ENCODE results near the gene CUX1.

Gene CUX1

GRCh38 chr7:101804088-101804963 lies 13.1 kb upstream of the CUX1 start:
- no peak overlapping the region for H3K4me3 ChIP-seq (ENCODE audit: low read depth in 1 of 2, low read length in 2 of 2)
- no peaks in the 10 kb centered on the region for H3K9me3 ChIP-seq (ENCODE audit: control insufficient read depth in 1 of 2, low read length in 2 of 2)
- no peaks in the 10 kb centered on the region for H3K36me3 ChIP-seq (ENCODE audit: control insufficient read depth in 1 of 2, insufficient read depth in 2 of 2, low read length in 2 of 2)
- H3K27me3 ChIP-seq (ENCODE audit: low read depth, low read length), result peaks cover 5% of the 10 kb centered on the region
- no peak overlapping the region for H3K27ac ChIP-seq (ENCODE audit: low read length)
- H3K4me1 ChIP-seq (ENCODE audit: control insufficient read depth in 1 of 2, insufficient read depth in 2 of 2, low read length in 2 of 2), result no peaks in the 10 kb centered on the region

GRCh38 chr7:101804967-101805366 lies 12.5 kb upstream of the CUX1 start:
- Histone ChIP-seq H3K27me3 (ENCODE audit: low read depth, low read length) (peaks cover 5% of the 10 kb centered on the region), H3K27ac (ENCODE audit: low read length) (no peak overlapping the region)

GRCh38 chr7:101812595-101812994 lies 4.8 kb upstream of the CUX1 start:
- Histone ChIP-seq H3K27ac (ENCODE audit: low read length) (no peak overlapping the region), H3K27me3 (ENCODE audit: low read depth, low read length) (no peaks in the 10 kb centered on the region), H3K9me3 (ENCODE audit: control insufficient read depth in 1 of 2, low read length in 2 of 2) (no peaks in the 10 kb centered on the region), H3K4me1 (ENCODE audit: control insufficient read depth in 1 of 2, insufficient read depth in 2 of 2, low read length in 2 of 2) (no peaks in the 10 kb centered on the region), H3K4me3 (ENCODE audit: low read depth in 1 of 2, low read length in 2 of 2) (no peak overlapping the region), H3K36me3 (ENCODE audit: control insufficient read depth in 1 of 2, insufficient read depth in 2 of 2, low read length in 2 of 2) (no peaks in the 10 kb centered on the region)

More at GRCh38 chr7:101804967-101805366, 12.5 kb upstream of the CUX1 start:
- no peak overlapping the region for H3K4me3 ChIP-seq (ENCODE audit: low read depth in 1 of 2, low read length in 2 of 2)
- no peaks in the 10 kb centered on the region for H3K4me1 ChIP-seq (ENCODE audit: control insufficient read depth in 1 of 2, insufficient read depth in 2 of 2, low read length in 2 of 2)
- no peaks in the 10 kb centered on the region for H3K36me3 ChIP-seq (ENCODE audit: control insufficient read depth in 1 of 2, insufficient read depth in 2 of 2, low read length in 2 of 2)
- no peaks in the 10 kb centered on the region for H3K9me3 ChIP-seq (ENCODE audit: control insufficient read depth in 1 of 2, low read length in 2 of 2)

- no peaks in the 10 kb centered on the region for H3K36me3 ChIP-seq (ENCODE audit: control insufficient read depth in 1 of 2, insufficient read depth in 2 of 2, low read length in 2 of 2)
- H3K4me3 ChIP-seq (ENCODE audit: low read depth in 1 of 2, low read length in 2 of 2), result peak overlapping the region; percentile 33 to 87
- H3K27me3 ChIP-seq (ENCODE audit: low read depth, low read length), result no peaks in the 10 kb centered on the region
- H3K4me1 ChIP-seq (ENCODE audit: control insufficient read depth in 1 of 2, insufficient read depth in 2 of 2, low read length in 2 of 2), result peaks cover 0 to 8% of the 10 kb centered on the region in 2 donors
- no peaks in the 10 kb centered on the region for H3K9me3 ChIP-seq (ENCODE audit: control insufficient read depth in 1 of 2, low read length in 2 of 2)
- no peak overlapping the region for H3K27ac ChIP-seq (ENCODE audit: low read length)
Measured at GRCh38 chr7:101813402-101814019, 3.9 kb upstream of the CUX1 start.

- no peaks in the 10 kb centered on the region for H3K27me3 ChIP-seq (ENCODE audit: low read depth, low read length)
- peak overlapping the region; percentile 51 for H3K27ac ChIP-seq (ENCODE audit: low read length)
- H3K9me3 ChIP-seq (ENCODE audit: control insufficient read depth in 1 of 2, low read length in 2 of 2), result no peaks in the 10 kb centered on the region
- H3K4me3 ChIP-seq (ENCODE audit: low read depth in 1 of 2, low read length in 2 of 2), result peak overlapping the region; percentile 62 to 87
- peaks cover 0 to 8% of the 10 kb centered on the region in 2 donors for H3K4me1 ChIP-seq (ENCODE audit: control insufficient read depth in 1 of 2, insufficient read depth in 2 of 2, low read length in 2 of 2)
- H3K36me3 ChIP-seq (ENCODE audit: control insufficient read depth in 1 of 2, insufficient read depth in 2 of 2, low read length in 2 of 2), result no peaks in the 10 kb centered on the region
Measured at GRCh38 chr7:101814081-101814990, 3.1 kb upstream of the CUX1 start.

- H3K27me3 ChIP-seq (ENCODE audit: low read depth, low read length), result no peaks in the 10 kb centered on the region
- peak overlapping the region; percentile 51 for H3K27ac ChIP-seq (ENCODE audit: low read length)
- peaks cover 0 to 8% of the 10 kb centered on the region in 2 donors for H3K4me1 ChIP-seq (ENCODE audit: control insufficient read depth in 1 of 2, insufficient read depth in 2 of 2, low read length in 2 of 2)
- peak overlapping the region; percentile 62 to 87 for H3K4me3 ChIP-seq (ENCODE audit: low read depth in 1 of 2, low read length in 2 of 2)
- H3K9me3 ChIP-seq (ENCODE audit: control insufficient read depth in 1 of 2, low read length in 2 of 2), result no peaks in the 10 kb centered on the region
- no peaks in the 10 kb centered on the region for H3K36me3 ChIP-seq (ENCODE audit: control insufficient read depth in 1 of 2, insufficient read depth in 2 of 2, low read length in 2 of 2)
Measured at GRCh38 chr7:101814991-101815825, 2.2 kb upstream of the CUX1 start.

- peaks cover 5 to 8% of the 10 kb centered on the region in 2 donors for H3K4me1 ChIP-seq (ENCODE audit: control insufficient read depth in 1 of 2, insufficient read depth in 2 of 2, low read length in 2 of 2)
- H3K9me3 ChIP-seq (ENCODE audit: control insufficient read depth in 1 of 2, low read length in 2 of 2), result no peaks in the 10 kb centered on the region
Measured at GRCh38 chr7:101815826-101816594, 1.4 kb upstream of the CUX1 start.

GRCh38 chr7:101816595-101817470 lies 593 bp upstream of the CUX1 start:
- no peaks in the 10 kb centered on the region for H3K27me3 ChIP-seq (ENCODE audit: low read depth, low read length)
- no peaks in the 10 kb centered on the region for H3K9me3 ChIP-seq (ENCODE audit: control insufficient read depth in 1 of 2, low read length in 2 of 2)
- H3K4me3 ChIP-seq (ENCODE audit: low read depth in 1 of 2, low read length in 2 of 2), result peak overlapping the region; percentile 63 to 89
- H3K4me1 ChIP-seq (ENCODE audit: control insufficient read depth in 1 of 2, insufficient read depth in 2 of 2, low read length in 2 of 2), result peaks cover 5 to 8% of the 10 kb centered on the region in 2 donors
- H3K27ac ChIP-seq (ENCODE audit: low read length), result no peak overlapping the region
- H3K36me3 ChIP-seq (ENCODE audit: control insufficient read depth in 1 of 2, insufficient read depth in 2 of 2, low read length in 2 of 2), result no peaks in the 10 kb centered on the region

More at GRCh38 chr7:101815826-101816594, 1.4 kb upstream of the CUX1 start:
- H3K36me3 ChIP-seq (ENCODE audit: control insufficient read depth in 1 of 2, insufficient read depth in 2 of 2, low read length in 2 of 2), result no peaks in the 10 kb centered on the region
- H3K27ac ChIP-seq (ENCODE audit: low read length), result no peak overlapping the region
- H3K27me3 ChIP-seq (ENCODE audit: low read depth, low read length), result no peaks in the 10 kb centered on the region
- peak overlapping the region in 1 of 2 donors; percentile 42 for H3K4me3 ChIP-seq (ENCODE audit: low read depth in 1 of 2, low read length in 2 of 2)

- peak overlapping the region; percentile 19 for H3K27ac ChIP-seq (ENCODE audit: low read length)
- H3K4me1 ChIP-seq (ENCODE audit: control insufficient read depth in 1 of 2, insufficient read depth in 2 of 2, low read length in 2 of 2), result peaks cover 5 to 8% of the 10 kb centered on the region in 2 donors
- peak overlapping the region; percentile 63 to 89 for H3K4me3 ChIP-seq (ENCODE audit: low read depth in 1 of 2, low read length in 2 of 2)
- no peaks in the 10 kb centered on the region for H3K36me3 ChIP-seq (ENCODE audit: control insufficient read depth in 1 of 2, insufficient read depth in 2 of 2, low read length in 2 of 2)
- no peaks in the 10 kb centered on the region for H3K9me3 ChIP-seq (ENCODE audit: control insufficient read depth in 1 of 2, low read length in 2 of 2)
- H3K27me3 ChIP-seq (ENCODE audit: low read depth, low read length), result no peaks in the 10 kb centered on the region
Measured at GRCh38 chr7:101818287-101819071, 1.1 kb downstream of the CUX1 start.

All from muscle layer of duodenum (tissue), 2 donors.